GM12872 (cell line): ENCODE data around the gene RUNX1.

Experiments used
- TF ChIP-seq, protein P1 (sequence below): IDR thresholded peaks from 3 replicates; pipeline ENCODE4 v1.5.1; 2011; ENCODE audit warnings: low read depth, mild to moderate bottlenecking, low read length, moderate library complexity; ENCODE audit not compliant: insufficient read depth

RUNX1 gene

DNA sequence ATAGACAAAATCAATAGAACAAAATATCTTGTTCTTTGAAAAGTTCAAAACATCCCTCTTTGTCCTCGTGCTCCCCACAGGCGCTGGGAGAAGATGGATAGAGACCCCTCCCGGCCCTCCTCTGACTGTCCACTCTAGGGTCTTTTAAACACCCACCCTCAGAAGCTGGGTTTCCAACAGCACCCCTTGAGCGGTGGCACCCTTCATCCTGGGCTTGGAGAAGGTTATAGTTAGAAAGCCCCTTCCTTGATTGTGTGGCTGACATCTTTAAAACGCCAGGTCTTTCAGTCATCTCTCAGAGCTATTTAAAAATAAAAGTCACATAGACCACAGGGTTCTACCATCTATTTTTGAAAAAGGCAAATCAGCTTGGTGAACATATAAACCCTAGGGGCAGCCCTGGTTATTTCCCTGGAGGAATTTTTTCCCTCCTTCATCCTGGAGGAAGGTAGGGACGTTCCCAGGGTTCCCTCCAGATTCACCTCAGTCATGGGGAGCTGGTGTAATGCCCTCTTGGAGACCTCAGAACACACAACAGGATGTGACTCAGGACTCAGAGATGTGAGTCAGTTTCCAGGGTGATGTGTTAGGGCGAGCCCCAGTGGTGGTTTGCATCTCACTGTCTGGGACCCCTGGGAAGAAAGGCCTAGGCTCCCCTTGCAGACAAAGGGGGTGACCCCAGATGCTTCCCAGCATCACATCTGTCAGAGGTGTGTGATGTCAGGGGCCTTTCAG lies 241.8 kb downstream of the RUNX1 start:
- TF ChIP-seq, protein P1, sequence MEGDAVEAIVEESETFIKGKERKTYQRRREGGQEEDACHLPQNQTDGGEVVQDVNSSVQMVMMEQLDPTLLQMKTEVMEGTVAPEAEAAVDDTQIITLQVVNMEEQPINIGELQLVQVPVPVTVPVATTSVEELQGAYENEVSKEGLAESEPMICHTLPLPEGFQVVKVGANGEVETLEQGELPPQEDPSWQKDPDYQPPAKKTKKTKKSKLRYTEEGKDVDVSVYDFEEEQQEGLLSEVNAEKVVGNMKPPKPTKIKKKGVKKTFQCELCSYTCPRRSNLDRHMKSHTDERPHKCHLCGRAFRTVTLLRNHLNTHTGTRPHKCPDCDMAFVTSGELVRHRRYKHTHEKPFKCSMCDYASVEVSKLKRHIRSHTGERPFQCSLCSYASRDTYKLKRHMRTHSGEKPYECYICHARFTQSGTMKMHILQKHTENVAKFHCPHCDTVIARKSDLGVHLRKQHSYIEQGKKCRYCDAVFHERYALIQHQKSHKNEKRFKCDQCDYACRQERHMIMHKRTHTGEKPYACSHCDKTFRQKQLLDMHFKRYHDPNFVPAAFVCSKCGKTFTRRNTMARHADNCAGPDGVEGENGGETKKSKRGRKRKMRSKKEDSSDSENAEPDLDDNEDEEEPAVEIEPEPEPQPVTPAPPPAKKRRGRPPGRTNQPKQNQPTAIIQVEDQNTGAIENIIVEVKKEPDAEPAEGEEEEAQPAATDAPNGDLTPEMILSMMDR = no peak

GRCh38 chr21:34806423-34806822 lies 242.7 kb downstream of the RUNX1 start:
- TF ChIP-seq, protein P1 = no peak

DNA sequence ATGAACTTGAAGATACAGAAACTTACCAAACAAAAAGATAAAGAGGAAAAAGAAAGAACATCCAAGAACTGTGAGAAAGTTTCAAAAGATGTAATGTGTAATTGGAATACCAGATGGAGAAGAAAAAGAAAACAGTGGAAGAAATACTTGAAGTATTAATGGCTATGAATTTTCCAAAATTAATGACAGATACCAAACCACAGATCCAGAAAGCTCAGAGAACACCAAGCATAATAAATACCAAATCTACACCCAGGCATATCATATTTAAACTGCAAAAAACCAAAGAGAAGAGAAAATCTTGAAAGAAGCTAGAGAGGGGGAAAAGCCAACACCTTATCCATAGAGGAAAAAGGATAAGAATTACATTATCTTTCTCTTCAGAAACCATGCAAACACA lies 243.9 kb downstream of the RUNX1 start:
- TF ChIP-seq, protein P1 = no peak

GRCh38 chr21:34803782-34804370 lies 245.2 kb downstream of the RUNX1 start:
- TF ChIP-seq, protein P1 = no peak

- TF ChIP-seq, protein P1 = no peak
Observed at GRCh38 chr21:34802180-34802899, 246.8 kb downstream of the RUNX1 start.

GRCh38 chr21:34801519-34802132 lies 247.5 kb downstream of the RUNX1 start:
- TF ChIP-seq, protein P1 = peak; percentile 74

DNA sequence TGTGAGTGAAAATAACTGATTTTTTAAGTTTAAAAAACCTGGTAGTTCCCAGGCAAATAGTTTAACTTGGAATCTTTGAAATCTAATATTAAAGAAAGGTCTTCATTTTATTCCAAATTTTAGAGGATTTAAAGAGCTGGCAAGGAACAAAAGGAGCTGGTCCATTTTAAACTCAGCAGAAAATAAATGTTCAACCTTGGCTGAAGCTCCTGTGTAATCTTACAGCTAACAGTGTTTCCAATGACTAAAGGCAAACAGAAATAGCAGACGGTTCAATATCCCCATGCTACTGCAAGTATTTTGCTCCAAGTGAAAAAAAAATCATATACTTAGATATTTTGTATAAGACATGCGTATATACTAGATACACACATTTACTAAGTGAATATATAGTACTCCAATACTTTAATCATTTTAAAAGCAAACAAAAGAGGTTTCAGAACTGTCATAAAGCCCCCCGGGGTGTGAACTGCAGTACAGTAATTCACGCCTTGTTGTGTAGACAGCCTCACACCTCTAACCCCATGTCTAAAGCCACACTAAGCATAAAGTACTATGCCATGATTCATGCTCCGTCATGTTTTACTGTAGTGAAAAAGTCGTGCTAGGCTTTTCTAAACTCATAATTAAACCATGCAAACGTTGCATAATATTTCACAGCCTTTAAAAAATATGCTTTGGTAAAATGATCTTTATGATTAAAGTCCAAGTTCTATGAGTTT lies 248.1 kb downstream of the RUNX1 start:
- TF ChIP-seq, protein P1 = no peak
